CD14-positive monocyte (primary cell): Measurements from ENCODE around the gene CDS2. TPM values are rescaled to one million over a fixed set of nuclear protein-coding genes. Genes with fewer than 3 reads are reported as not detected.

ENCODE experiments used
- DNase-seq, 3 donors: peaks; one replicate each; pipeline ENCODE4 v3.0.0-alpha.2; 2011 to 2022
- H2AFZ ChIP-seq: 2 replicates; pipeline ENCODE4 v1.6.0; 2012; ENCODE audit warnings: mild to moderate bottlenecking, low read depth, low read length, inconsistent platforms; ENCODE audit not compliant: insufficient read depth, poor library complexity, severe bottlenecking
- H3K27ac ChIP-seq, 2 donors: 1 replicate in 1 of 2; 2 replicates in 1 of 2; pipeline ENCODE4 v1.5.1; 2012 to 2013; ENCODE audit warnings: low read length in 2 of 2, control low read depth in 1 of 2, inconsistent platforms in 1 of 2, low read depth in 1 of 2, mild to moderate bottlenecking in 1 of 2
- H3K27me3 ChIP-seq, 2 donors: one replicate each; pipeline versions ENCODE4 v1.6.0 to v1.6.1; 2011 to 2013; ENCODE audit warnings: low read length in 2 of 2; ENCODE audit not compliant: control insufficient read depth in 2 of 2, insufficient read depth in 2 of 2
- H3K36me3 ChIP-seq, 2 donors: replicated peaks in 1 of 2; 1 replicate in 1 of 2; 2 replicates in 1 of 2; pipeline versions ENCODE4 v1.5.1 to v1.6.1; 2012 to 2013; ENCODE audit warnings: low read length in 2 of 2, control low read depth in 1 of 2, inconsistent platforms in 1 of 2, mild to moderate bottlenecking in 1 of 2; ENCODE audit not compliant: insufficient read depth in 2 of 2, control insufficient read depth in 1 of 2
- H3K4me1 ChIP-seq, 2 donors: 1 replicate in 1 of 2; 2 replicates in 1 of 2; pipeline versions ENCODE4 v1.5.1 to v1.6.1; 2012 to 2013; ENCODE audit warnings: low read length in 2 of 2, control low read depth in 1 of 2, inconsistent platforms in 1 of 2, mild to moderate bottlenecking in 1 of 2, moderate library complexity in 1 of 2; ENCODE audit not compliant: insufficient read depth in 2 of 2, control insufficient read depth in 1 of 2
- H3K4me2 ChIP-seq: replicated peaks from 2 replicates; pipeline ENCODE3; 2012; ENCODE audit warnings: low read length, moderate library complexity, mild to moderate bottlenecking; ENCODE audit not compliant: poor library complexity, severe bottlenecking; ENCODE audit errors: extremely low read depth
- H3K4me3 ChIP-seq, 3 experiments: fragments of 200-600 bp in 1 of 3; sonication (generic) in 1 of 3; replicated peaks in 1 of 3; 1 replicate in 2 of 3; 2 replicates in 1 of 3; pipeline ENCODE4 v1.5.1; 2011 to 2013; ENCODE audit warnings: low read length in 3 of 3, mild to moderate bottlenecking in 3 of 3, control low read depth in 2 of 3, low read depth in 2 of 3, inconsistent platforms in 1 of 3, moderate library complexity in 1 of 3
- H3K79me2 ChIP-seq: 2 replicates; pipeline ENCODE4 v1.6.0; 2012; ENCODE audit warnings: mild to moderate bottlenecking, control low read depth, inconsistent platforms, low read length, moderate library complexity; ENCODE audit not compliant: insufficient read depth
- H3K9ac ChIP-seq: 2 replicates; pipeline ENCODE4 v1.6.0; 2017; ENCODE audit warnings: low read length, mild to moderate bottlenecking; ENCODE audit not compliant: insufficient read depth, poor library complexity, severe bottlenecking
- H3K9me3 ChIP-seq, 2 donors: replicated peaks in 1 of 2; 1 replicate in 1 of 2; 2 replicates in 1 of 2; pipeline versions ENCODE4 v1.5.1 to v1.6.1; 2012 to 2013; ENCODE audit warnings: low read length in 2 of 2, control low read depth in 1 of 2; ENCODE audit not compliant: control insufficient read depth in 1 of 2, insufficient read depth in 1 of 2
- H4K20me1 ChIP-seq: 2 replicates; pipeline ENCODE4 v1.6.0; 2012; ENCODE audit warnings: mild to moderate bottlenecking, low read length, control low read depth, moderate library complexity; ENCODE audit not compliant: insufficient read depth
- H3K27ac Mint-ChIP-seq, 7 donors: one replicate each; pipeline ENCODE4 v1.8.0; 2020; ENCODE audit warnings: mild to moderate bottlenecking in 7 of 7, mixed read lengths in 7 of 7, moderate library complexity in 6 of 7, inconsistent platforms in 2 of 7
- H3K27me3 Mint-ChIP-seq, 3 donors: one replicate each; pipeline ENCODE4 v1.8.0; 2021 to 2022; ENCODE audit warnings: low read depth in 3 of 3, mild to moderate bottlenecking in 3 of 3, mixed read lengths in 3 of 3, moderate library complexity in 3 of 3, inconsistent platforms in 1 of 3
- H3K36me3 Mint-ChIP-seq, 2 donors: one replicate each; pipeline ENCODE4 v1.8.0; 2020; ENCODE audit warnings: mixed read lengths in 2 of 2, inconsistent platforms in 1 of 2, mild to moderate bottlenecking in 1 of 2
- H3K4me1 Mint-ChIP-seq: one replicate; pipeline ENCODE4 v1.8.0; 2020; ENCODE audit warnings: mild to moderate bottlenecking, mixed read lengths
- H3K4me3 Mint-ChIP-seq, 2 donors: one replicate each; pipeline ENCODE4 v1.8.0; 2020; ENCODE audit warnings: mild to moderate bottlenecking in 2 of 2, mixed read lengths in 2 of 2, moderate library complexity in 1 of 2
- H3K9me3 Mint-ChIP-seq, 7 donors: one replicate each; pipeline ENCODE4 v1.8.0; 2020 to 2022; ENCODE audit warnings: mixed read lengths in 7 of 7, mild to moderate bottlenecking in 6 of 7, moderate library complexity in 6 of 7, inconsistent platforms in 2 of 7
- WGBS: methylation state at CpG from one replicate; pipeline ENCODE4 v1.1.5; 2013; ENCODE audit warnings: missing lambda C conversion rate; ENCODE audit not compliant: insufficient coverage; 5-methylcytosine and 5-hydroxymethylcytosine counted together
- intact Hi-C, 2 donors: fragments of 100-400 bp; cut with micrococcal nuclease; formaldehyde crosslinking; loops; one replicate each; pipeline versions ENCODE4 v1.15.0 to v1.15.1; 2023
- polyA plus RNA-seq, 3 donors: library from polyadenylated mRNA; depleted of rRNA in 1 of 3; unstranded in 2 of 3; stranded (reverse) in 1 of 3; fragments of 300-500 nt in 2 of 3; fragments of >200 nt in 1 of 3; fragmentation: Illumina TruSeq in 2 of 3; gene quantifications; 1 replicate in 2 of 3; 2 replicates in 1 of 3; pipeline ENCODE4 v1.2.3, GENCODE V29; 2012 to 2021
- TF ChIP-seq, protein P1 (sequence below): fragments of 200-600 bp; IDR thresholded peaks from one replicate; pipeline ENCODE4 v1.8.0; 2022; ENCODE audit warnings: antibody characterized with exemption, mild to moderate bottlenecking

CDS2 gene
- polyA plus RNA-seq, 3 donors = 28.6 to 62.6 (median 54.4) TPM

GRCh38 chr20:5145365-5146098 is 18.7 kb downstream of the CDS2 start:
- peaks cover 3 to 25% of the 10 kb centered on the region in 2 donors for H3K36me3 Mint-ChIP-seq
- peak overlapping the region; percentile 57 for H3K4me2 ChIP-seq

GRCh38 chr20:5146099-5146668 is 19.4 kb downstream of the CDS2 start:
- WGBS = 29% methylated on average over 4 of the region's 6 CpGs
- H4K20me1 ChIP-seq = peaks cover 39% of the 10 kb centered on the region
- TF ChIP-seq, protein P1, sequence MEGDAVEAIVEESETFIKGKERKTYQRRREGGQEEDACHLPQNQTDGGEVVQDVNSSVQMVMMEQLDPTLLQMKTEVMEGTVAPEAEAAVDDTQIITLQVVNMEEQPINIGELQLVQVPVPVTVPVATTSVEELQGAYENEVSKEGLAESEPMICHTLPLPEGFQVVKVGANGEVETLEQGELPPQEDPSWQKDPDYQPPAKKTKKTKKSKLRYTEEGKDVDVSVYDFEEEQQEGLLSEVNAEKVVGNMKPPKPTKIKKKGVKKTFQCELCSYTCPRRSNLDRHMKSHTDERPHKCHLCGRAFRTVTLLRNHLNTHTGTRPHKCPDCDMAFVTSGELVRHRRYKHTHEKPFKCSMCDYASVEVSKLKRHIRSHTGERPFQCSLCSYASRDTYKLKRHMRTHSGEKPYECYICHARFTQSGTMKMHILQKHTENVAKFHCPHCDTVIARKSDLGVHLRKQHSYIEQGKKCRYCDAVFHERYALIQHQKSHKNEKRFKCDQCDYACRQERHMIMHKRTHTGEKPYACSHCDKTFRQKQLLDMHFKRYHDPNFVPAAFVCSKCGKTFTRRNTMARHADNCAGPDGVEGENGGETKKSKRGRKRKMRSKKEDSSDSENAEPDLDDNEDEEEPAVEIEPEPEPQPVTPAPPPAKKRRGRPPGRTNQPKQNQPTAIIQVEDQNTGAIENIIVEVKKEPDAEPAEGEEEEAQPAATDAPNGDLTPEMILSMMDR = no peak

More at GRCh38 chr20:5145365-5146098, 18.7 kb downstream of the CDS2 start:
- H3K4me1 ChIP-seq = peaks cover 64 to 69% of the 10 kb centered on the region in 2 donors
- H3K27me3 Mint-ChIP-seq = peaks cover 0 to 2% (median 0%) of the 10 kb centered on the region in 3 donors
- H3K4me3 Mint-ChIP-seq = no peak overlapping the region
- H2AFZ ChIP-seq = no peak overlapping the region
- H3K9ac ChIP-seq = no peak overlapping the region
- H4K20me1 ChIP-seq = peaks cover 40% of the 10 kb centered on the region
- H3K36me3 ChIP-seq = no peaks in the 10 kb centered on the region
- H3K27me3 ChIP-seq = no peaks in the 10 kb centered on the region
- intact Hi-C loops = no loop called here
- H3K79me2 ChIP-seq = peaks cover 90% of the 10 kb centered on the region
- H3K9me3 ChIP-seq = no peaks in the 10 kb centered on the region
- H3K9me3 Mint-ChIP-seq = no peaks in the 10 kb centered on the region
- H3K27ac ChIP-seq = peak overlapping the region; percentile 24 to 73
- WGBS = 56% methylated on average over 2 of the region's 5 CpGs
- TF ChIP-seq, protein P1 = no peak
- peak overlapping the region in 1 of 3 experiments; percentile 37 for H3K4me3 ChIP-seq
- no peak for DNase-seq
- H3K27ac Mint-ChIP-seq = peak overlapping the region; percentile 84 to 97 (median 91)
- peaks cover 71% of the 10 kb centered on the region for H3K4me1 Mint-ChIP-seq

More at GRCh38 chr20:5146099-5146668, 19.4 kb downstream of the CDS2 start:
- Histone ChIP-seq H3K36me3 (no peaks in the 10 kb centered on the region), H3K9me3 (no peaks in the 10 kb centered on the region), H3K4me3 (peak overlapping the region in 1 of 3 experiments; percentile 37), H3K79me2 (peaks cover 90% of the 10 kb centered on the region), H2AFZ (peak overlapping the region; percentile 4), H3K4me2 (peak overlapping the region; percentile 57), H3K4me1 (peaks cover 68 to 74% of the 10 kb centered on the region in 2 donors), H3K27me3 (no peaks in the 10 kb centered on the region), H3K9ac (no peak overlapping the region), H3K27ac (peak overlapping the region; percentile 39 to 73)
- H3K4me3 Mint-ChIP-seq = peak overlapping the region in 1 of 2 donors; percentile 80
- H3K36me3 Mint-ChIP-seq = peaks cover 3 to 29% of the 10 kb centered on the region in 2 donors
- peaks cover 70% of the 10 kb centered on the region for H3K4me1 Mint-ChIP-seq
- peaks cover 0 to 2% (median 0%) of the 10 kb centered on the region in 3 donors for H3K27me3 Mint-ChIP-seq
- no peaks in the 10 kb centered on the region for H3K9me3 Mint-ChIP-seq
- H3K27ac Mint-ChIP-seq = peak overlapping the region; percentile 84 to 97 (median 91)
- intact Hi-C loops = no loop called here
- peak; percentile 27 to 61 (median 51) for DNase-seq
